ENCODE results near the gene TUBGCP3. TPM values are rescaled to one million over a fixed set of nuclear protein-coding genes. Genes with fewer than 3 reads are reported as not detected.

The TUBGCP3 gene
- total RNA-seq, 4 donors from 2014 or later: 21.9 to 56.3 (median 29.3) TPM

- no peaks in the 10 kb centered on the region for H3K36me3 ChIP-seq
- H3K27ac ChIP-seq: no peak overlapping the region
- no peak overlapping the region for H3K4me3 ChIP-seq
- H3K4me1 ChIP-seq: peaks cover 0 to 34% (median 8%) of the 10 kb centered on the region in 4 donors
- no peaks in the 10 kb centered on the region for H3K9me3 ChIP-seq
- 89 to 90% methylated on average over 11 of the region's 11 CpGs for WGBS, 2 donors
- DNase-seq (ENCODE audit: low spot score in 2 of 2): peak in 1 of 2 donors; percentile 64
- TF ChIP-seq EP300 (IDR thresholded peaks at IDR 0.05) (peak in 1 of 2 donors; percentile 51), CTCF (IDR thresholded peaks at IDR 0.05) (no peak), POLR2A (IDR thresholded peaks at IDR 0.05) (no peak)
- no peaks in the 10 kb centered on the region for H3K27me3 ChIP-seq
Observed at GRCh38 chr13:112583592-112584277, 4.2 kb downstream of the TUBGCP3 start.

- Histone ChIP-seq H3K4me3 (no peak overlapping the region), H3K27ac (no peak overlapping the region), H3K9me3 (no peaks in the 10 kb centered on the region), H3K4me1 (peaks cover 0 to 28% (median 2%) of the 10 kb centered on the region in 4 donors), H3K27me3 (no peaks in the 10 kb centered on the region), H3K36me3 (no peaks in the 10 kb centered on the region)
- 75 to 78% methylated on average over 9 of the region's 9 CpGs for WGBS, 2 donors
- TF ChIP-seq CTCF (IDR thresholded peaks at IDR 0.05) (no peak), POLR2A (IDR thresholded peaks at IDR 0.05) (no peak), EP300 (IDR thresholded peaks at IDR 0.05) (no peak)
- no peak for DNase-seq (ENCODE audit: low spot score in 2 of 2)
Observed at GRCh38 chr13:112582263-112582662, 5.7 kb downstream of the TUBGCP3 start.

GRCh38 chr13:112580912-112581311 is 7.0 kb downstream of the TUBGCP3 start:
- 71 to 73% methylated on average over 3 of the region's 3 CpGs for WGBS, 2 donors
- no peaks in the 10 kb centered on the region for H3K27me3 ChIP-seq
- H3K27ac ChIP-seq: no peak overlapping the region
- H3K9me3 ChIP-seq: peaks cover 0 to 5% (median 0%) of the 10 kb centered on the region in 4 donors
- H3K4me1 ChIP-seq: peaks cover 0 to 15% (median 0%) of the 10 kb centered on the region in 4 donors
- H3K36me3 ChIP-seq: no peaks in the 10 kb centered on the region
- TF ChIP-seq POLR2A (IDR thresholded peaks at IDR 0.05): no peak
- no peak for TF ChIP-seq CTCF (IDR thresholded peaks at IDR 0.05)
- no peak for TF ChIP-seq EP300 (IDR thresholded peaks at IDR 0.05)
- no peak overlapping the region for H3K4me3 ChIP-seq
- no peak for DNase-seq (ENCODE audit: low spot score in 2 of 2)

DNA sequence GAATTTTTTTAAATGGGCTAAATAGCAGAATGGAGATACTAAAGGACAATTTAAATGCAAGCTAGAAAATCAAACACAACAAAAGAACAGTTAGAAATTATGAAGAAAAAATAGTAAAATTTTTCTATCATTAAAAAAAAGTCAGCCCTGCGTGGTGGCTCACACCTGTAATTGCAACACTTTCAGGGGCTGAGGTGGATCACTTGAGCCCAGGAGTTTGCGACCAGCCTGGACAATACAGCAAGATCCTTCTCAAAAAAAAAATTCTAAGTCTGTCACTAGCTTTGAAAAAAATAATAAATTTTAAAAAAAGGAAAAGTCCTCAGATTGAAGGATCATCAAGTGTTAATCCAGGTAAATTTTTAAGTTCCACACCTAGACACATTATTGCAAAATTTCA is 7.7 kb downstream of the TUBGCP3 start:
- no peak for DNase-seq (ENCODE audit: low spot score in 2 of 2)
- H3K4me3 ChIP-seq: no peak overlapping the region
- no peaks in the 10 kb centered on the region for H3K27me3 ChIP-seq
- H3K27ac ChIP-seq: no peak overlapping the region
- no peaks in the 10 kb centered on the region for H3K36me3 ChIP-seq
- peaks cover 0 to 5% (median 0%) of the 10 kb centered on the region in 4 donors for H3K9me3 ChIP-seq
- TF ChIP-seq EP300 (IDR thresholded peaks at IDR 0.05): no peak
- no peak for TF ChIP-seq POLR2A (IDR thresholded peaks at IDR 0.05)
- no peak for TF ChIP-seq CTCF (IDR thresholded peaks at IDR 0.05)
- H3K4me1 ChIP-seq: peaks cover 0 to 16% (median under 1%) of the 10 kb centered on the region in 4 donors
- 99% methylated on average over 2 of the region's 2 CpGs for WGBS, 2 donors

GRCh38 chr13:112579310-112579843 is 8.6 kb downstream of the TUBGCP3 start:
- H3K4me3 ChIP-seq: no peak overlapping the region
- peaks cover 0 to 16% (median 4%) of the 10 kb centered on the region in 4 donors for H3K4me1 ChIP-seq
- TF ChIP-seq EP300 (IDR thresholded peaks at IDR 0.05): no peak

More at GRCh38 chr13:112579310-112579843, 8.6 kb downstream of the TUBGCP3 start:
- H3K27me3 ChIP-seq: no peaks in the 10 kb centered on the region
- H3K27ac ChIP-seq: no peak overlapping the region
- H3K9me3 ChIP-seq: peaks cover 0 to 5% (median 0%) of the 10 kb centered on the region in 4 donors
- DNase-seq (ENCODE audit: low spot score in 2 of 2): no peak
- H3K36me3 ChIP-seq: no peaks in the 10 kb centered on the region
- 84 to 100% methylated on average over 2 to 17 of the region's 18 CpGs for WGBS, 2 donors

Data from tibial nerve (tissue), 4 donors.